BJ (cell line): Measurements from ENCODE around the gene TRABD. TPM values are rescaled to one million over a fixed set of nuclear protein-coding genes. Genes with fewer than 3 reads are reported as not detected.

Experiments used
- CTCF ChIA-PET: fragments of 350-600 bp; formaldehyde crosslinking; extraction: SDS; loops from one replicate; lab custom pipeline; 2021; ENCODE audit warnings: antibody characterized with exemption, inconsistent platforms; lab: Yijun Ruan, JAX
- POLR2A ChIA-PET: fragments of 300-600 bp; sonication (Branson Sonifier 250); formaldehyde crosslinking; extraction: SDS; loops from one replicate; lab custom pipeline; 2021; ENCODE audit warnings: antibody characterized with exemption; lab: Charles Lee
- DNase-seq: peaks from one replicate; pipeline ENCODE4 v3.0.0-alpha.2; 2011; ENCODE audit warnings: low read depth
- H3K27me3 ChIP-seq: 2 replicates; pipeline ENCODE4 v1.6.0; 2011; ENCODE audit warnings: low read length; ENCODE audit not compliant: control insufficient read depth, insufficient read depth
- H3K36me3 ChIP-seq: 2 replicates; pipeline ENCODE4 v1.5.1; 2011; ENCODE audit warnings: low read length; ENCODE audit not compliant: control insufficient read depth, insufficient read depth
- H3K4me3 ChIP-seq: 2 replicates; pipeline ENCODE4 v1.5.1; 2011; ENCODE audit warnings: low read depth, mild to moderate bottlenecking, control low read depth, low read length
- polyA plus RNA-seq: library from polyadenylated mRNA; depleted of rRNA; stranded (reverse); fragments of >200 nt; gene quantifications from 2 replicates; pipeline ENCODE4 v1.2.3, GENCODE V29; 2011
- TF ChIP-seq, protein P1 (sequence below): IDR thresholded peaks from 2 replicates; pipeline ENCODE4 v1.5.1; 2011; ENCODE audit warnings: low read depth, mild to moderate bottlenecking, control low read depth, inconsistent platforms, low read length, moderate library complexity; ENCODE audit not compliant: insufficient read depth

TRABD gene
- polyA plus RNA-seq, 1 experiment = 31.5 TPM

DNA sequence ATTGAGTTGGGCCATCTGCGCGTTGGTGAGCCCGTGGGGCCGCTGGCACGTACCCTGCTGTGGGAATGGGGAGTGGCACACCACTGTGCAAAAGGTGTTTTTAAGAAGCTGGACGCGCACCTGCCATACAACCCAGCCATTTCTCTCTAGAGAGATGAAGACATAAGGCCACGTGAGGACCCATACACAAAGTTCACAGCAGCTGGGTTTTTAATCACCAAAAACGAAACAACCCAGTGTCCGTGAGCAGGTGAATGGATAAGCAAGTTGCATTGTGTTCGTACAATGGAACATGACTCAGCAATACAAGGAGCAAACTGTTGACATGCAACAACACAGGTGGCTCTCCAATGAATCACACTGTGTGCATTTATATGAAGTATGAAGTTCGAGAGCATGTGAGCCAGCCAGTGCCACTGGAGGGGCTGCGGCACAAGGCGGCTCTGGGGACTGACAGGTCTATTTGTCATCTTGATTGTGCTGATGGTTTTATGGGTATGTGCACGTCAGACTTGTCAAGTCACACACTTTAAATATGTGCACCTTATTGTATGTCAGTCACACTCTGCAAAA lies 45.8 kb upstream of the TRABD start:
- POLR2A ChIA-PET = no interaction called here
- CTCF ChIA-PET = interaction anchor here (1.4 kb wide), 1 partner anchor 12 kb away, joined by 3 read pairs; no protein-coding TSS in a partner anchor
- DNase-seq = no peak

DNA sequence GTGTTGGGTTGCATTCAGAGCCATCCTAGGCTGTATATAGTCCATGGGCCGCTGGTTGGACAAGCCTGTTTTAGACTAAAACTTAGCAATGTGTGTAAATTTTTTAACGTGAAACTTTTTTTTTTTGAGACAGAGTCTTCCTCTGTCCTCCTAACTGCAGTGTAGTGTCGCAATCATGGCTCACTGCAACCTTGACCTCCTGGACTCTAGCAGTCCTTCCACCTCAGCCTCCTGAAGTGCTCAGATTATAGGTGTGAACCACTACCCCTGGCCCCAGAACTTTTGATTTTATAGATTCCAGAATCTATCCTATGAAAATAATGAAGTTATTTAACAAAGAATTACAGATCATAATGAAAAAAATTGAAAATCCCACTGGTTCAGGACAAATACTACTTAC lies 45.1 kb upstream of the TRABD start:
- TF ChIP-seq, protein P1, sequence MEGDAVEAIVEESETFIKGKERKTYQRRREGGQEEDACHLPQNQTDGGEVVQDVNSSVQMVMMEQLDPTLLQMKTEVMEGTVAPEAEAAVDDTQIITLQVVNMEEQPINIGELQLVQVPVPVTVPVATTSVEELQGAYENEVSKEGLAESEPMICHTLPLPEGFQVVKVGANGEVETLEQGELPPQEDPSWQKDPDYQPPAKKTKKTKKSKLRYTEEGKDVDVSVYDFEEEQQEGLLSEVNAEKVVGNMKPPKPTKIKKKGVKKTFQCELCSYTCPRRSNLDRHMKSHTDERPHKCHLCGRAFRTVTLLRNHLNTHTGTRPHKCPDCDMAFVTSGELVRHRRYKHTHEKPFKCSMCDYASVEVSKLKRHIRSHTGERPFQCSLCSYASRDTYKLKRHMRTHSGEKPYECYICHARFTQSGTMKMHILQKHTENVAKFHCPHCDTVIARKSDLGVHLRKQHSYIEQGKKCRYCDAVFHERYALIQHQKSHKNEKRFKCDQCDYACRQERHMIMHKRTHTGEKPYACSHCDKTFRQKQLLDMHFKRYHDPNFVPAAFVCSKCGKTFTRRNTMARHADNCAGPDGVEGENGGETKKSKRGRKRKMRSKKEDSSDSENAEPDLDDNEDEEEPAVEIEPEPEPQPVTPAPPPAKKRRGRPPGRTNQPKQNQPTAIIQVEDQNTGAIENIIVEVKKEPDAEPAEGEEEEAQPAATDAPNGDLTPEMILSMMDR = no peak
- ChIA-PET CTCF (interaction anchor here (1.4 kb wide), 1 partner anchor 13 kb away, joined by 3 read pairs; no protein-coding TSS in a partner anchor), POLR2A (no interaction called here)
- DNase-seq = no peak
- Histone ChIP-seq H3K27me3 (no peaks in the 10 kb centered on the region), H3K36me3 (0 out of 2 replicates have a peak, but pooled peaks cover 5% of the 10 kb centered on the region), H3K4me3 (no peak overlapping the region)

More for the DNA sequence above, 45.8 kb upstream of the TRABD start:
- H3K27me3 ChIP-seq = no peaks in the 10 kb centered on the region
- H3K4me3 ChIP-seq = no peak overlapping the region
- TF ChIP-seq, protein P1 = no peak
- 0 out of 2 replicates have a peak, but pooled peaks cover 5% of the 10 kb centered on the region for H3K36me3 ChIP-seq

DNA sequence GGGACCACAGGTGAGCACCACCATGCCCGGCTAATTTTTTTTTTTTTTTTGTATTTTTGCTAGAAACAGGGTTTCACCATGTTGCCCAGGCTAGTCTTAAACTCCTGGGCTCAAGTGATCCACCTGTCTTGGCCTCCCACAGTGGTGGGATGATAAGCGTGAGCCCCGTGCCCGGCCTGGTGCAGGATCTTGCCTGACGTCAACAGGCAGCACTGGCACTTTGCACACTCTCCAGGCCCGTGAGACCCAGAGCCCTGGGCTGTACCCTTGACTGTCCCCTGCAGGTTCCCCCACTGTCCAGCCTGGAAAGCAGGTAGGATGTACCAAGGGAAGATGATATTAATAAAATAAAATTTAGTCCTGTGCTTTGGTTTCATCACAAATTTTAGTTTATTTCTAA lies 44.3 kb upstream of the TRABD start:
- no peak for DNase-seq
- POLR2A ChIA-PET = no interaction called here
- CTCF ChIA-PET = interaction anchor here (0.6 to 1.4 kb wide), 3 partner anchors 15 to 127 kb away, joined by 3 to 4 read pairs (median 3); no protein-coding TSS in a partner anchor
- TF ChIP-seq, protein P1 = no peak
- Histone ChIP-seq H3K4me3 (no peak overlapping the region), H3K36me3 (peaks cover 2% of the 10 kb centered on the region; the same call in 1 of the 2 replicates), H3K27me3 (no peaks in the 10 kb centered on the region)

DNA sequence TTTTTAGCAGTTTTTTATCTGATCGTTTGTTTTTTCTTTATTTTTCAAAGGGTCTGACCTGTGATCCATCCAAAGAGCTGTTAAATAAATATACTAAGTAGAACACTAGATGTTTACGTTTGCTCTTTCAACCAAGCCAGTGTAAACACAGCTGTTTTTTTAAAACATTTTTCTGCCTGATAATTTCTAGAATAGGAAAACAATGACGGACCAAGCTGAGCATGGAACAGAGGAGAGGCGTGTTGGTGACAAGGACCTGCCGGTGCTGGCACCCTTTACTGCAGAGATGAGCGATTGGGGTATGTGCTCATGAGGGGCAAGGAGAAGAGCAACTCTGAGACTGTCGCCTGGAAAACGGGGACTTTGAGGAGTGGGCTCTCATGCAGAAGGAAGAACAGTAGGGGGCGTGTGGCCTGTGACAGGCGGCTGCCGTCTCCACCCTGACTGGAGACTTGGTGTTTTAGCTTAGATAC lies 43.8 kb upstream of the TRABD start:
- no peak for DNase-seq

DNA sequence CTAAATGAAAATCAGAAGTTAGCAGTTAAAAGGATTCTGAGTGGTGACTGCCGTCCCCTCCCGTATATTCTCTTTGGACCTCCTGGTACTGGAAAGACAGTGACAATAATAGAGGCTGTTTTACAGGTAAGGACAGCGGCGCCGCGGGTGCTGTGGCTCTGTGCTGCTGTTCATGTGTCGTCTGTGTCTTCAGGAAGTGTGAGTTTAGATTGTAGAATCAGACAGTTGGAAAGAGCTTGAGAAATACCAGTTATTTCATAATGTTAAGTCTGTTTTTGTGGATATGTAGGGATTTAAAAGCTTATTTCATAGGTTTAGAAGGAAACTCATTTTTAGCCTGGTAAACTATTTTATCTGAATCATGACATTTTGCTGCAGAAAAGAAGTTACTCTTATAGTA lies 42.6 kb upstream of the TRABD start:
- DNase-seq = no peak
- ChIA-PET POLR2A (no interaction called here), CTCF (interaction anchor here (1.0 to 1.3 kb wide), 2 partner anchors 12 to 101 kb away, joined by 3 read pairs; no protein-coding TSS in a partner anchor)
- no peaks in the 10 kb centered on the region for H3K27me3 ChIP-seq
- no peak overlapping the region for H3K4me3 ChIP-seq
- H3K36me3 ChIP-seq = peaks cover 2% of the 10 kb centered on the region
- TF ChIP-seq, protein P1 = no peak

More for the DNA sequence above, 43.8 kb upstream of the TRABD start:
- H3K36me3 ChIP-seq = no peaks in the 10 kb centered on the region; the same call in 1 of the 2 replicates
- TF ChIP-seq, protein P1 = no peak
- CTCF ChIA-PET = interaction anchor here (0.6 to 1.4 kb wide), 4 partner anchors 15 to 127 kb away, joined by 3 to 4 read pairs (median 3); no protein-coding TSS in a partner anchor
- POLR2A ChIA-PET = no interaction called here
- H3K4me3 ChIP-seq = no peak overlapping the region
- no peaks in the 10 kb centered on the region for H3K27me3 ChIP-seq
